Stromal cell of bone marrow (primary cell): ENCODE results near the gene ARHGAP10.

Experiments
- DNase-seq: peaks from one replicate; pipeline ENCODE4 v3.0.0-alpha.2; 2012; ENCODE audit warnings: low read depth

ARHGAP10 gene

GRCh38 chr4:147950261-147950660 lies 218.4 kb downstream of the ARHGAP10 start:
- DNase-seq, result no peak

- no peak for DNase-seq
Observed at GRCh38 chr4:147950841-147951240, 219.0 kb downstream of the ARHGAP10 start.

DNA sequence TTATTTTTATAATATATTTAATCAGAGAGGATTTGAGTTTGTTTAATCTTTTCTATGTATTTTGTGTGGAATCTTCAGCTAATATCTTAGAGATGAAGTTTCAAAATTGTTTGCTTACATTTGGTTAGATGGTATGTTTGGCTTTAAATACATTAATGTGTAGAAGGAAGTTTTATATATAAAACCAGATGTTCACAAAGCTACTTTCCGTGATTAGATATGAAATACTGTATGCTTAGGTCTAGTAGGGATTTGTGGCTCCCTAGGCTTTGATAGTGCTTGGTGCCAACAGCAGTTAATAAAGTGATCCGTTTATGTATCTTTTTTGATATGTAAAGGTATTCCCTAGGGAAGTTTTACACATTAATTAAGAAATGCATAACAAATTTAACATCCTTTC lies 223.0 kb downstream of the ARHGAP10 start:
- no peak for DNase-seq

- no peak for DNase-seq
Observed at GRCh38 chr4:147955827-147956558, 224.1 kb downstream of the ARHGAP10 start.

GRCh38 chr4:147957446-147957845 lies 225.6 kb downstream of the ARHGAP10 start:
- no peak for DNase-seq

- DNase-seq, result no peak
Observed at GRCh38 chr4:147958057-147958456, 226.2 kb downstream of the ARHGAP10 start.

- DNase-seq, result no peak
Observed at GRCh38 chr4:147958489-147959065, 226.7 kb downstream of the ARHGAP10 start.

- no peak for DNase-seq
Observed at GRCh38 chr4:147960971-147961370, 229.1 kb downstream of the ARHGAP10 start.

- no peak for DNase-seq
Observed at GRCh38 chr4:147963839-147964238, 232.0 kb downstream of the ARHGAP10 start.

- no peak for DNase-seq
Observed at GRCh38 chr4:147964266-147964880, 232.5 kb downstream of the ARHGAP10 start.

DNA sequence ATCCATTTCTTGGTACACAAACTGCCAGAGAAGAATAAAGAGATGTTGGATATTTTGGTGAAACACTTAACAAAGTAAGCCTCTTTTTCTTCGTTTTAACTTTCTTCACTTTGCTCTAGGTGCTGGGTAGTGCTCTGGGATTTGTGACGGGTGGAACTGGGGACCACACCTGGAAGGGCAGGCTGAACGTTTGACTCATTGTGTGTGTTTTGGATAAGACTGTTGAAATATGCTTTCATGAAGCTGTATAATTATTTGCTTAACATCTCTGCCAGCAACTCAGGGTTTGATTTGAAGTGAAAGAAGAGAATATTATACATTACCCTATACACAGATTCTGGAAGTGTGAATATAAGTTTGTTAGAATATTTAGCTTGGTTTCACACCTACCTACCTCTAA lies 233.2 kb downstream of the ARHGAP10 start:
- no peak for DNase-seq

DNA sequence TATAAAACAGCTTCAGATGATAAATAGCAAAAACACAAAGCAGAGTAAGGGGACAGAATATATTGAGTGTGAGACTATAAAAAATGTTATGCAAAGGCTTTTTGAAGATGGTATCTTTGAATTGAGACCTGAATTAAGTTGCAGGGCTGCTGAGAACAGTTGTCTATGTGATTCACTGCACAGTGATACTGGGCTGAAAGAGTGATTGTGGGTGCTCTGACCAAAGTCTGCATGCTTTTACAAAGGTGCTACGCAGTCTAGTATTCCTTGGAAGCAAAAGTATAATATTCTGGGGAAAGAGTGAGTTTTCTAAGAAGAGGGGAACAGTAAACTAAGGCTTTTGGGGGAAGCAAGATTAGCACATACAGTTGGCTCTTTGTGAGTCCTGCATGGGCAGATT lies 234.0 kb downstream of the ARHGAP10 start:
- DNase-seq, result no peak

- no peak for DNase-seq
Observed at GRCh38 chr4:147968641-147969040, 236.8 kb downstream of the ARHGAP10 start.

DNA sequence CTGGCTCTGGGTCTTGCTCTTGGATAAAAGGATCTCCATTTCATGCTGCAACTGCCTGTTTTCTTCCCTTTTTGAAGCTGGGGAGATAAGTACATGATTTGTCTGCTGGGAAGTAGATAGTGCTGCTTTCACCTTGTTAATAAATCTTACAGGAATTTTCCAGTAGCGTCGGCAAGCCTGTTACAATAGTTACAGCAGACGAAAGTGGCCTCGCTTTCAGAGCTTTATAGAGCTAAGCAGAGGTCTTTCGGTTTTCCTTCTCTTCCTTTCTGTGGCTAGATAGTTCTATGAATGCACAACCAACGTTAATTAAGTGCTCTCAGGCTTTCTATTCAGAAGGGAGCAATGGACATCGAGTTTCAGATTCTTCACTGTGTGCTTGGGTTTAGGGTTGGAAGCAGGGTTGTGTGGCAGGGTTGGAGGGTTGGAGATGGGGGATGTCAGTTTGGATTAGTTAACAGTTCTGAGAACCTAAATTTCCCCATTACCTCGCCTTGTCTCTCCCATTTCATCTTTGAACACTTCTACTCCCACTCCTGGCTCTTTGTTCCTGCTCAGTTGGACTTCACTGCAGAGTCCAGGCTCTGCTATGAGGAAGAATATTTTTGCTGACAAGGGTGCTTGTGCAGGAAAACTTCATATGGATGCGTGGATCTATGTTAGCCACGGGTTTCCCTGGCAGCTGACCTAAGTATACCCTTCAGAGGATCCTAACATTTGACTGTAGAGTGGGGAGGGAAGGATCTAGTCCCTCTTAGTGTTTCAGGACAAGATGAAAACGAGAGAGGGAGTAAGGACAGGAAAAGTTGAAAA lies 237.9 kb downstream of the ARHGAP10 start:
- DNase-seq, result no peak

DNA sequence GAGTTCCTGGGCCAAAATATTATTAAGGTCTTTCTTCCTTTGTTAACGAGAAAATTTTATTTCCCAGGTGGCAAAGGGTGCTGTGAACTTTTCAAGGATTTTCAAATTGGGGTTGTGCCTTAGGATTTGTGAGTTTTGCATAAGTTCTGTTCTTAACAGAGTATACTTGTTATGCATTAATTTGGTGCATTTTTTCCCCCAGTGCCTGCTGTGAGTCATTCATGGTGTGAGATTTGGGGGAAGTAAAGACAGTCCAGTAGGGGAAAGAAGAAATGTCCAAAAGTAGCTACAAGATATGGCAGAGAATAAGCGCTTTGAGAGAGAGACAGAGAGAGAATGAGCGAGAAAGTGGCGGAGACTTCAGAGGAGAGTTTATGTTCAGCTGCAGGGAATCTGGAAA lies 239.2 kb downstream of the ARHGAP10 start:
- no peak for DNase-seq

- DNase-seq, result peak; percentile 54
Observed at GRCh38 chr4:147975325-147975724, 243.4 kb downstream of the ARHGAP10 start.

- DNase-seq, result no peak
Observed at GRCh38 chr4:147975933-147976928, 244.3 kb downstream of the ARHGAP10 start.

DNA sequence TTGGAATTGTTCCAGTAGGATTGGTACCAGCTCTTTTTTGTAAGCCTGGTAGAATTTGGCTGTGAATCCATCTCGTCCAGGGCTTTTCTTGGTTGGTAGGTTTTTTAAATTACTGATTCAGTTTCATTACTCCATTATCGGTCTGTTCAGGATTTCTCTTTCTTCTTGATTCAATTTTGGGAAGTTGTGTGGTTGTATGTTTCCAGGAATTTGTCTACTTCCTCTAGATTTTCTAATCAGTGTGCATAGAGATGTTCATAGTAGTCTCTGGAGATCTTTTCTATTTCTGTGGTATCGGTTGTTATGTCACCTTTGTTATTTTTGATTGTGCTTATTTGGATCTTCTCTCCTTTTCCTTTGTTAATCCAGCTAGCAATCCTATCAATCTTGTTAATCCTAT lies 248.7 kb downstream of the ARHGAP10 start:
- no peak for DNase-seq

- peak; percentile 62 for DNase-seq
Observed at GRCh38 chr4:147981305-147981704, 249.4 kb downstream of the ARHGAP10 start.

- DNase-seq, result no peak
Observed at GRCh38 chr4:147984065-147984777, 252.3 kb downstream of the ARHGAP10 start.

- no peak for DNase-seq
Observed at GRCh38 chr4:147984778-147985138, 252.9 kb downstream of the ARHGAP10 start.
